ENCODE results near the gene KIR2DL1.

DNA sequence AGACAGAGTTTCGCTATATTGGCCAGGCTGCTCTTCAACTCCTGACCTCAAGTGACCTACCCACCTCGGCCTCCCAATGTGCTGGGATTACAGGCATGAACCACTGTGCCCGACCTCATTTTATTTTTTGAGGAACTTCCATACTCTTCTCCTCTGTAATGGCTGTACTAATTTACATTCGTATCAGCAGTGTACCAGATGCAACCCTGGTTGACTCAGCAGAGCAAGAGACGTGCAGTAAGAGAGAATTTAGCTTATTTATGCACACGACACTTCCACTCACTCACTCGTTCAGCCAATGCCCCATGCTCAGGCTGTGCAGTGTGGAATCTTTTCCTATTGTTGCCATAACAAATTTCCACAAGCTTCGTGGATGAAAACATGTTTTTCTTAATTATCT, 38.4 kb upstream of the KIR2DL1 start:
- TF ChIP-seq TAF1 (IDR thresholded peaks at IDR 0.05; ENCODE audit: borderline replicate concordance, insufficient read depth, low read length): no peak
- TF ChIP-seq, protein P1, sequence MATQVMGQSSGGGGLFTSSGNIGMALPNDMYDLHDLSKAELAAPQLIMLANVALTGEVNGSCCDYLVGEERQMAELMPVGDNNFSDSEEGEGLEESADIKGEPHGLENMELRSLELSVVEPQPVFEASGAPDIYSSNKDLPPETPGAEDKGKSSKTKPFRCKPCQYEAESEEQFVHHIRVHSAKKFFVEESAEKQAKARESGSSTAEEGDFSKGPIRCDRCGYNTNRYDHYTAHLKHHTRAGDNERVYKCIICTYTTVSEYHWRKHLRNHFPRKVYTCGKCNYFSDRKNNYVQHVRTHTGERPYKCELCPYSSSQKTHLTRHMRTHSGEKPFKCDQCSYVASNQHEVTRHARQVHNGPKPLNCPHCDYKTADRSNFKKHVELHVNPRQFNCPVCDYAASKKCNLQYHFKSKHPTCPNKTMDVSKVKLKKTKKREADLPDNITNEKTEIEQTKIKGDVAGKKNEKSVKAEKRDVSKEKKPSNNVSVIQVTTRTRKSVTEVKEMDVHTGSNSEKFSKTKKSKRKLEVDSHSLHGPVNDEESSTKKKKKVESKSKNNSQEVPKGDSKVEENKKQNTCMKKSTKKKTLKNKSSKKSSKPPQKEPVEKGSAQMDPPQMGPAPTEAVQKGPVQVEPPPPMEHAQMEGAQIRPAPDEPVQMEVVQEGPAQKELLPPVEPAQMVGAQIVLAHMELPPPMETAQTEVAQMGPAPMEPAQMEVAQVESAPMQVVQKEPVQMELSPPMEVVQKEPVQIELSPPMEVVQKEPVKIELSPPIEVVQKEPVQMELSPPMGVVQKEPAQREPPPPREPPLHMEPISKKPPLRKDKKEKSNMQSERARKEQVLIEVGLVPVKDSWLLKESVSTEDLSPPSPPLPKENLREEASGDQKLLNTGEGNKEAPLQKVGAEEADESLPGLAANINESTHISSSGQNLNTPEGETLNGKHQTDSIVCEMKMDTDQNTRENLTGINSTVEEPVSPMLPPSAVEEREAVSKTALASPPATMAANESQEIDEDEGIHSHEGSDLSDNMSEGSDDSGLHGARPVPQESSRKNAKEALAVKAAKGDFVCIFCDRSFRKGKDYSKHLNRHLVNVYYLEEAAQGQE (IDR thresholded peaks at IDR 0.05; ENCODE audit: insufficient read depth in 1 of 2, low read depth in 2 of 2, low read length in 2 of 2): no peak

Data from PFSK-1 (cell line).